Measurements from ENCODE around the gene PEX14. TPM values are rescaled to one million over a fixed set of nuclear protein-coding genes. Genes with fewer than 3 reads are reported as not detected.

Gene PEX14
- total RNA-seq, 4 donors from 2014 or later: 14.6 to 19.0 (median 17.6) TPM

DNA sequence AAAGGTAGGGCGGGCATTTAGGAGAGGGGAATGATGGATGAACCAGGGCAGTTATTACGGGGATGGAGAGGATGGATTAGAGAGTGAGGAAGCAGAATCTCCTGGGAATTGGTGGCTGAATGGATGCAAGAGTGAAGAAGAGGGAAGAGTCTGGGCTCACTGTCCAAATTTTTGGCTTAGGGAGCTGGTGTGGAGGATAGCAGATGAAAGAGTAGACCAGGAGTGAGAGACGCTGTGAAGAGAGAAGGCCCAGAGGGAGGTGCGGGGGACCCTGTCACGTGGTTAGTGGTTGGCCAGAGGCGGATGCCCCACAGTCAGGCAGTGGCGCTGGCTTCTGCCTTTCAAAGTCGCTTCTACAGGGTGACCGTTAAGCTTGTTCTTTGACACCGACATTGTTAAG, 78.4 kb downstream of the PEX14 start:
- TF ChIP-seq POLR2A (IDR thresholded peaks at IDR 0.05): no peak
- TF ChIP-seq POLR2AphosphoS5 (IDR thresholded peaks at IDR 0.05): no peak
- no peak for TF ChIP-seq EP300 (IDR thresholded peaks at IDR 0.05)
- TF ChIP-seq, protein P1, sequence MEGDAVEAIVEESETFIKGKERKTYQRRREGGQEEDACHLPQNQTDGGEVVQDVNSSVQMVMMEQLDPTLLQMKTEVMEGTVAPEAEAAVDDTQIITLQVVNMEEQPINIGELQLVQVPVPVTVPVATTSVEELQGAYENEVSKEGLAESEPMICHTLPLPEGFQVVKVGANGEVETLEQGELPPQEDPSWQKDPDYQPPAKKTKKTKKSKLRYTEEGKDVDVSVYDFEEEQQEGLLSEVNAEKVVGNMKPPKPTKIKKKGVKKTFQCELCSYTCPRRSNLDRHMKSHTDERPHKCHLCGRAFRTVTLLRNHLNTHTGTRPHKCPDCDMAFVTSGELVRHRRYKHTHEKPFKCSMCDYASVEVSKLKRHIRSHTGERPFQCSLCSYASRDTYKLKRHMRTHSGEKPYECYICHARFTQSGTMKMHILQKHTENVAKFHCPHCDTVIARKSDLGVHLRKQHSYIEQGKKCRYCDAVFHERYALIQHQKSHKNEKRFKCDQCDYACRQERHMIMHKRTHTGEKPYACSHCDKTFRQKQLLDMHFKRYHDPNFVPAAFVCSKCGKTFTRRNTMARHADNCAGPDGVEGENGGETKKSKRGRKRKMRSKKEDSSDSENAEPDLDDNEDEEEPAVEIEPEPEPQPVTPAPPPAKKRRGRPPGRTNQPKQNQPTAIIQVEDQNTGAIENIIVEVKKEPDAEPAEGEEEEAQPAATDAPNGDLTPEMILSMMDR (IDR thresholded peaks at IDR 0.05): no peak
- H3K4me1 ChIP-seq: no peaks in the 10 kb centered on the region
- DNase-seq (ENCODE audit: low spot score in 2 of 2): no peak
- 92% methylated on average over 10 of the region's 10 CpGs for WGBS
- no peaks in the 10 kb centered on the region for H3K27me3 ChIP-seq
- no peak overlapping the region for H3K27ac ChIP-seq
- H3K36me3 ChIP-seq: no peaks in the 10 kb centered on the region
- no peaks in the 10 kb centered on the region for H3K9me3 ChIP-seq
- H3K4me3 ChIP-seq: no peak overlapping the region

DNA sequence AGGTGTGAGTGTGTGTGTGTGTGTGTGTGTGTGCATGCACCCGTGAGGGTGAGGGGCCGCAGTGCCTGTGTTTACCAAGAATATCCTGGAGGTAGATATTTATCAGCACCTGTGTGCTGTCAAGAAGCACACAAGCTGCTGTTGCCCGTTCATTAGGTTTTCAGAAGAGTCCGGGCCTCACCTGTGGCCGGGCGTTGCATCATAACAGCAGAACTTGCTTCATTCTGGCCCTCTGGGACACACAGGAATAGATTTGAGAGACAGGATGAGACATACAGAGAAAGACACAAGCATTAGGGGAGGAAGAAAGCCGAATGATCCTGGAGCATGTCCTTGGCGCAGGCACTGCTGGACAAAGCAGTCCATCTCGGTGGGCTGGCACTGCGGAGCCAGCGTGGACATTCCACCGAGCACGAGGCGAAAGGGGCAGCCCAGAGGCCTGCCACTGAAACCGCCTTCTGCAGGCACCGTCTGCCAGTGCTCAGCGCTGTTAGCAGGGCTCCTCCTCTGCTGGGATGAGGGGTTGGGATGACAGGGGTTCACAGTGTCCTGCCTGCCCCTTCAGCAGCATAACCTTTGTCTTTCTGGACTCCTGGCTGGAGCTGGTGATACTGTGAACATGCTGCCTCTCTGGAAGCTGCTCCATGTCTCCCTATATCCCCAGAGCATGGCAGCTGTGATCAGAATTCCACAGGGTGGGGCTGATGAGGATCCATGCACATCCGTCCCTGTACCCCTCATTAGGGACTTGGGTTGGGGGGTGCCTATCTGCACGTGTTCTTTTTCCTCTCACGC, 81.1 kb downstream of the PEX14 start:
- Histone ChIP-seq H3K27ac (no peak overlapping the region), H3K27me3 (no peaks in the 10 kb centered on the region), H3K36me3 (no peaks in the 10 kb centered on the region), H3K4me3 (no peak overlapping the region), H3K4me1 (no peaks in the 10 kb centered on the region), H3K9me3 (no peaks in the 10 kb centered on the region)
- DNase-seq (ENCODE audit: low spot score in 2 of 2): no peak
- TF ChIP-seq, protein P1 (IDR thresholded peaks at IDR 0.05): no peak
- TF ChIP-seq POLR2AphosphoS5 (IDR thresholded peaks at IDR 0.05) (no peak), POLR2A (IDR thresholded peaks at IDR 0.05) (no peak), EP300 (IDR thresholded peaks at IDR 0.05) (no peak)
- WGBS: 74% methylated on average over 20 of the region's 20 CpGs

DNA sequence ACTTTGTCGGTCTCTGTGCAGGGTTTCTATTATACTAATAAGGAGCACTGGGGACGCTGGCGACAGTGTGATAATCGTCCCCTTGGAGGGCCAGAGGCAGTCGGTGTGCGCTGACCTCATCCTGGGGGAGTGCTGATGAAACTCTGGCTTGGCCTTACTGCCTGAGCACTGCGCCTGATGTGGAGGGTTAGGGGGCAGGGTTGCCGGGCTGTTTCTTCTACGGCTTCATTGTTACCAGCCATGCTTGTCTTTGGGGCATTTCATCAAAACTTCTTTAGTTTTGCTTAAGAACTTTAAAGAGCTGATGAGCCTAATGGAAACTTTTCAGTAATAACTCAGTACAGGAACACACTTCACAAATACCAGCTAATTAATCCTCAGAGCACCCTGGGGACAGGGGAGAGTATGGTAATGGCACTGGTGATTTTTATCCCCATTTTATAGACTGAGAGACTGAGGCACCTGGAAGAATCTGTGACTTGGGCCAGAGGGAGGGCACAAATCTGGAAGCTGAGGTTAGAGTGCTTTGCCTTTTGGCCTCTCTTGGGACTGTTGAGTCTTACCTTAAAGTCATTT, 81.8 kb downstream of the PEX14 start:
- Histone ChIP-seq H3K9me3 (no peaks in the 10 kb centered on the region), H3K4me1 (no peaks in the 10 kb centered on the region), H3K27me3 (no peaks in the 10 kb centered on the region), H3K27ac (no peak overlapping the region), H3K4me3 (no peak overlapping the region), H3K36me3 (no peaks in the 10 kb centered on the region)
- DNase-seq (ENCODE audit: low spot score in 2 of 2): no peak
- TF ChIP-seq EP300 (IDR thresholded peaks at IDR 0.05) (no peak), POLR2A (IDR thresholded peaks at IDR 0.05) (no peak), POLR2AphosphoS5 (IDR thresholded peaks at IDR 0.05) (no peak)
- TF ChIP-seq, protein P1 (IDR thresholded peaks at IDR 0.05): no peak
- 88% methylated on average over 9 of the region's 9 CpGs for WGBS

DNA sequence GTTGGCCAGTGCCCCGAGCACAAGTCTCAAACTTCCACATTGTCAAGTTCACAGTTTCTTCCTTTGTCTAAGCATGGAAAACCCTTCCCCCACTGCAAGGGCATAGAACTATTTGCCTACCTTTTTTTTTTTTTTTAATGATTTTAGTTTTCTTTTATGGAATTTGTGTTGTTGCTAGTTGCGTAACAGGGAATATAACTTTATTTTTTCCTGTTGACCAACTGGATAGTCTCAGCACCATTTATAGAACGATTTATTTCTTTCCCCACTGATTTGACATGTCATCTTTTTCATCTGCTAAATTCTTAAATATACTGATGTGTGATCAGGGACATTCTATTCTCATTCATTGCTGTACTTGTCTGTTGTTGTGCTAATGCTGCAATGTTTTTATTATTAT, 83.0 kb downstream of the PEX14 start:
- H3K27ac ChIP-seq: no peak overlapping the region
- no peak overlapping the region for H3K4me3 ChIP-seq
- 87% methylated on average over 3 of the region's 3 CpGs for WGBS
- TF ChIP-seq POLR2AphosphoS5 (IDR thresholded peaks at IDR 0.05): no peak
- no peak for DNase-seq (ENCODE audit: low spot score in 2 of 2)
- no peaks in the 10 kb centered on the region for H3K4me1 ChIP-seq
- H3K9me3 ChIP-seq: no peaks in the 10 kb centered on the region
- H3K36me3 ChIP-seq: no peaks in the 10 kb centered on the region
- no peaks in the 10 kb centered on the region for H3K27me3 ChIP-seq

DNA sequence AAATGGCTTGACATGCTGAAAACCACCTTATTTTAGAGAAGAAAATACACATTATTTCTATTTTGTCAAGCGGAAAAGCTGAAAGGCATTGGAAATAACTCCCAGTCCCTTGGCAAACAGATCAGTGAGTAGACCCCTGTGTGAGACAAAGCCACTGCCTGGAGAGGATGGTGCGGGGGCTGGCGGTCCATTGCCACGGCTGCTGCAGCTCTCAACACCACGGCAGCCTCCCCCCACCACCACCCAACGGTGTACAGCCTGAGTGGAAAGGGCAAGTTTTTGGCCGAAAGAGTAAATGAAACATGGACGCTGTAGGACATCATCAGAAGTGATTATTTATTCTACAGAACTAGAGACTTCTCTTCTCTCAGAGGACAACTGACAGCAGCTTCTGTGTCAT, 84.6 kb downstream of the PEX14 start:
- H3K27me3 ChIP-seq: no peaks in the 10 kb centered on the region
- no peak overlapping the region for H3K27ac ChIP-seq
- H3K4me3 ChIP-seq: no peak overlapping the region
- TF ChIP-seq POLR2A (IDR thresholded peaks at IDR 0.05) (no peak), POLR2AphosphoS5 (IDR thresholded peaks at IDR 0.05) (no peak), EP300 (IDR thresholded peaks at IDR 0.05) (no peak)
- TF ChIP-seq, protein P1 (IDR thresholded peaks at IDR 0.05): no peak
- H3K9me3 ChIP-seq: no peaks in the 10 kb centered on the region
- DNase-seq (ENCODE audit: low spot score in 2 of 2): no peak
- H3K36me3 ChIP-seq: no peaks in the 10 kb centered on the region
- 91% methylated on average over 8 of the region's 8 CpGs for WGBS
- no peaks in the 10 kb centered on the region for H3K4me1 ChIP-seq
